ENCODE data around the gene SEMA5B.

SEMA5B gene

DNA sequence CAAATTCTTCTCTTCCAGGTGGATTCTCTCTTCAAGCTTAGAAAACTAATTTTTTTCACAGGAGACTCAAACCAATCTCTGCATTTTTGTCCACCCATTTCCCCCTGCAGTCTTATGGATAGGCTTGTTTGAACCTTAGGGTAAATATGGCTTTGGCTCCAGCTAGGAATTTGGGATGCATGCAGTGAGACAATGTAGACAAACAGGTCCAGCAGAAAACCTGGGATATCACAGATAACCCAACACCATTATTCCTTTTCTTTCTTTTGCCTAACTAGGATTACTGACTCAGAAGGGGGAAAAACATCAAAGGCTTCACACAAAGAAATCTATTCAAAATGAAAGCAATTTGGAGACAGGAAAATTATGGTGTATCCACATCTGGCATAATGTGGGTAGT is 11.2 kb upstream of the SEMA5B start:
- no peak for DNase-seq (ENCODE audit: extremely low spot score)
- CTCF ChIA-PET, result no interaction called here
- POLR2A ChIA-PET, result no interaction called here

DNA sequence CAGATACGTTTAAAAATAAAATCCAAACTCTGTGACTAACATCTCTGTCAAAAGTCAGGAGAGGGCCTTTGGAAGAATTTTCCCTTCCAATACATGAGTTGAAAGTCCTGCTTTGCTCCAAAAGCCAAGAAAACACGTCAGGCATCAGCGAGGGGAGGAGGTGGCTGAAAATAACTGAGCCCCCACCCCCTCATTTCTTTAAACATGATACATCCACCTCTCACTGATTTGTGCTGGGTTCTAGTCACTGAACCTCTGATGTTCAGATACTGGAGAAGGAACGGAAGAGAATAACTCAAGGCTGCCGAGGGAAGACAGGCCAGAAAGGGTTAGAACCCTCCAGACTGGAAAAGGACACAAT is 9.4 kb upstream of the SEMA5B start:
- ChIA-PET POLR2A (no interaction called here), CTCF (no interaction called here)
- no peak for DNase-seq (ENCODE audit: extremely low spot score)
- TF ChIP-seq, protein P1, sequence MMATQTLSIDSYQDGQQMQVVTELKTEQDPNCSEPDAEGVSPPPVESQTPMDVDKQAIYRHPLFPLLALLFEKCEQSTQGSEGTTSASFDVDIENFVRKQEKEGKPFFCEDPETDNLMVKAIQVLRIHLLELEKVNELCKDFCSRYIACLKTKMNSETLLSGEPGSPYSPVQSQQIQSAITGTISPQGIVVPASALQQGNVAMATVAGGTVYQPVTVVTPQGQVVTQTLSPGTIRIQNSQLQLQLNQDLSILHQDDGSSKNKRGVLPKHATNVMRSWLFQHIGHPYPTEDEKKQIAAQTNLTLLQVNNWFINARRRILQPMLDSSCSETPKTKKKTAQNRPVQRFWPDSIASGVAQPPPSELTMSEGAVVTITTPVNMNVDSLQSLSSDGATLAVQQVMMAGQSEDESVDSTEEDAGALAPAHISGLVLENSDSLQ (IDR thresholded peaks at IDR 0.05), result no peak
- no peak for TF ChIP-seq SUZ12 (IDR thresholded peaks at IDR 0.05)
- no peak for TF ChIP-seq ZNF384 (IDR thresholded peaks at IDR 0.05)
- TF ChIP-seq FOXA1 (IDR thresholded peaks at IDR 0.05), result no peak
- TF ChIP-seq LEF1 (IDR thresholded peaks at IDR 0.05; ENCODE audit: borderline replicate concordance), result no peak
- TF ChIP-seq CTBP1 (IDR thresholded peaks at IDR 0.05; ENCODE audit: borderline replicate concordance), result no peak
- no peak for TF ChIP-seq ELF4 (IDR thresholded peaks at IDR 0.05)
- no peak for TF ChIP-seq ARNT (IDR thresholded peaks at IDR 0.05)

More for the DNA sequence above, 11.2 kb upstream of the SEMA5B start:
- no peak for TF ChIP-seq NFRKB (IDR thresholded peaks at IDR 0.05)
- no peak for TF ChIP-seq ARNT (IDR thresholded peaks at IDR 0.05)
- TF ChIP-seq HDGF (IDR thresholded peaks at IDR 0.05; ENCODE audit: borderline replicate concordance), result no peak
- TF ChIP-seq L3MBTL2 (conservative IDR thresholded peaks at IDR 0.05), result no peak

DNA sequence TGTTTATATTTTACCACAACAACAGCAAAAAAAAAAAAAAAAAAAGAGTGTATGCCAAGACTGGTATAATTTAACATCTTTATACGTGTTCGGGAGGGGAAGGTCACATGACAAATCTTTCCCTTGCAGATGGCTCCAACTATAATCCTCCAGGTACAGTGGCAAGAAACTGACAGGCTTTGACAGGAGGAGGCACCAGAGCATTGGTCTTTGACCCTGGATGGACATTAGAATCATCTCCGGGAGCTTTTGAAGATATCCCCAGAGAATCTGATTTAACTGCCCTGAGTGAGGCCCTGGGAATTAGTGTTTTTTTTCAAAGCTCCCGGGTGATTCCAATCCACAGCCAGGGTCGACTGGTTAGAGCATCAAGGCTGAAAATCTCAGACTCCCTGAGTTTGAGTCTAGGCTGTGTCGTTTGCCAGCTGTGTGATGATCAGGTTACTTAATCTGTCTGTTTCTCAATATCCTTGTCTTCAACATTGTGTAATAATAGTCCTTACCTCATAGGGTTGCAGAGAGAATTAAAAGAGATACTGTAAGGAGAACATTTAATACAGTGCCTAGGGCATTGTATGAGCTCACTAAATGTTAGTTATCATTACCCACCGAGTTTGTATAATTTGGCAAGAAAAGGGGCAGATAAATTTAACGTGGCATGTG is 8.9 kb upstream of the SEMA5B start:
- ChIA-PET CTCF (no interaction called here), POLR2A (no interaction called here)
- no peak for TF ChIP-seq FOXK2 (IDR thresholded peaks at IDR 0.05)
- TF ChIP-seq CTBP1 (IDR thresholded peaks at IDR 0.05; ENCODE audit: borderline replicate concordance), result no peak
- TF ChIP-seq FOXA1 (IDR thresholded peaks at IDR 0.05), result no peak
- no peak for TF ChIP-seq TARDBP (IDR thresholded peaks at IDR 0.05)
- no peak for TF ChIP-seq ARNT (IDR thresholded peaks at IDR 0.05)
- no peak for TF ChIP-seq HDGF (IDR thresholded peaks at IDR 0.05; ENCODE audit: borderline replicate concordance)
- TF ChIP-seq, protein P1 (IDR thresholded peaks at IDR 0.05), result no peak
- TF ChIP-seq NFRKB (IDR thresholded peaks at IDR 0.05), result no peak
- TF ChIP-seq SUZ12 (IDR thresholded peaks at IDR 0.05), result no peak
- no peak for TF ChIP-seq SP1 (IDR thresholded peaks at IDR 0.05)
- no peak for TF ChIP-seq ZNF384 (IDR thresholded peaks at IDR 0.05)
- TF ChIP-seq L3MBTL2 (conservative IDR thresholded peaks at IDR 0.05), result no peak
- no peak for TF ChIP-seq BHLHE40 (IDR thresholded peaks at IDR 0.05; ENCODE audit: borderline replicate concordance)
- no peak for TF ChIP-seq FOXM1 (IDR thresholded peaks at IDR 0.05; ENCODE audit: borderline replicate concordance)
- no peak for TF ChIP-seq ELF4 (IDR thresholded peaks at IDR 0.05)
- no peak for TF ChIP-seq LEF1 (IDR thresholded peaks at IDR 0.05; ENCODE audit: borderline replicate concordance)
- DNase-seq (ENCODE audit: extremely low spot score), result no peak

DNA sequence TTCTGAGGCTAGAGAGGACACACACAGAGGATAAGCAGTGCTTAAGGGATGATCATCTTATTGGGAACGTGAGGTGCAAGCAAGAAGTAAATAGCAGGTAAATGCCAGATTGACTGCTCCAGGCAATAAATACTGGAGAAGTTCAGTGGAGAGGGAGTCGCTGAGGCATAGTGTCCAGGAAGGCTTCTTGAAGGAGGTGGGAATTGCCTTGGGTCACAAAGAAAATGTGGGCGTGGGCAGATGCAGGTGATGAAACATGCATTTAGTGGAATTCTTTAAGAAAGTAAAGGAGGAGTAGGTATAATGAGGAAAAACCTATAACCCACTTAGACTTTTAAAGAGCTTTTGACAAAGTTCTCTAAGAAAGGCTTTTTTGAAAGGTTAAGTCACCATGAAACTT is 7.4 kb upstream of the SEMA5B start:
- DNase-seq (ENCODE audit: extremely low spot score), result no peak
- POLR2A ChIA-PET, result no interaction called here
- TF ChIP-seq TARDBP (IDR thresholded peaks at IDR 0.05), result no peak
- no peak for TF ChIP-seq FOXM1 (IDR thresholded peaks at IDR 0.05; ENCODE audit: borderline replicate concordance)
- no peak for TF ChIP-seq FOXK2 (IDR thresholded peaks at IDR 0.05)
- TF ChIP-seq ZNF384 (IDR thresholded peaks at IDR 0.05), result no peak
- TF ChIP-seq CTBP1 (IDR thresholded peaks at IDR 0.05; ENCODE audit: borderline replicate concordance), result no peak
- TF ChIP-seq SP1 (IDR thresholded peaks at IDR 0.05), result no peak
- TF ChIP-seq ARNT (IDR thresholded peaks at IDR 0.05), result no peak
- no peak for TF ChIP-seq HDGF (IDR thresholded peaks at IDR 0.05; ENCODE audit: borderline replicate concordance)
- no peak for TF ChIP-seq FOXA1 (IDR thresholded peaks at IDR 0.05)
- TF ChIP-seq, protein P1 (IDR thresholded peaks at IDR 0.05), result no peak
- no peak for TF ChIP-seq ELF4 (IDR thresholded peaks at IDR 0.05)
- CTCF ChIA-PET, result interaction anchor here (0.6 kb wide), 1 partner anchor 191 kb away, joined by 3 read pairs; no protein-coding TSS in a partner anchor

DNA sequence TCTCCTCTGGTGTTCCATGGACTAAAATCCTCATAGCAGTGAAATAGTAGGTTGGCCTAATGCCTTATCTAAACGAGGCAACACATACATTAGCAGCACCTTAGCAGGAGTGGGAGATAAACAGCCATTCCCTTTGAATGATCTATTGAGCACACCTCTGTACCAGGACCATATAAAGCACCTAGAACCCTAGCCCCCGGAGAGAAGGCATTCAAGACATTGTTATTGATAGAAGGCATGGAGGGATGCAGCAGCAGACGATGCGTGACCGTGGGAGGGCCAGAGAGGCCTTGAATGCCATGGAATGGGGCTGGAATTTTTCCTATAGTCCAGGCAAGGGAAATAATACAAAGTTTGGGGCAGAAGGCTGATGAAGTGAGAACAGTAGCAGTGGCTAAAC is 6.6 kb upstream of the SEMA5B start:
- TF ChIP-seq SP1 (IDR thresholded peaks at IDR 0.05), result no peak
- no peak for TF ChIP-seq SUZ12 (IDR thresholded peaks at IDR 0.05)
- no peak for TF ChIP-seq ELF4 (IDR thresholded peaks at IDR 0.05)
- no peak for TF ChIP-seq TARDBP (IDR thresholded peaks at IDR 0.05)
- no peak for TF ChIP-seq CTBP1 (IDR thresholded peaks at IDR 0.05; ENCODE audit: borderline replicate concordance)
- no peak for TF ChIP-seq FOXK2 (IDR thresholded peaks at IDR 0.05)
- TF ChIP-seq FOXA1 (IDR thresholded peaks at IDR 0.05), result no peak
- TF ChIP-seq FOXM1 (IDR thresholded peaks at IDR 0.05; ENCODE audit: borderline replicate concordance), result no peak
- ChIA-PET CTCF (no interaction called here), POLR2A (no interaction called here)
- DNase-seq (ENCODE audit: extremely low spot score), result no peak

DNA sequence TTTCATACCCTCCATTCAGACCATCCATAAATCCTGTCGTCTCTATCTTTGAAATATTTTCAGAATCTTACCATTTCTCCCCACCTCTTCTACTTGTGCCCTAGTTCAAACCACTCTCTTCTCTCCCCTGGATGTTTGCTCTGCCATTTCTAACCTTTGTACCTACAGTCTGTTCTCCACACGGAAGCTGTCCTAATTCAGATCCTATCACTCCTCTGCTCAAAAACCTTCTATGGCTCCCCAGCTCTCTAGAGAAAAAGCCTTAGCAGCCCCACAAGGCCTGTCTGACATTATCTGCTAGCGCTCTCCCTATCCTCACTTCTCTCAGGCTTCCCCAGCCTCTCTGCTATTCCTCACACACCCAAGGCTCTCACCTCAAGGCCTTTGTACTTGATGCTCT is 4.5 kb upstream of the SEMA5B start:
- TF ChIP-seq NFRKB (IDR thresholded peaks at IDR 0.05) (no peak), ELF4 (IDR thresholded peaks at IDR 0.05) (no peak), BHLHE40 (IDR thresholded peaks at IDR 0.05; ENCODE audit: borderline replicate concordance) (no peak), FOXM1 (IDR thresholded peaks at IDR 0.05; ENCODE audit: borderline replicate concordance) (no peak), CTBP1 (IDR thresholded peaks at IDR 0.05; ENCODE audit: borderline replicate concordance) (no peak), LEF1 (IDR thresholded peaks at IDR 0.05; ENCODE audit: borderline replicate concordance) (no peak), FOXA1 (IDR thresholded peaks at IDR 0.05) (no peak), TARDBP (IDR thresholded peaks at IDR 0.05) (no peak), L3MBTL2 (conservative IDR thresholded peaks at IDR 0.05) (no peak), ARNT (IDR thresholded peaks at IDR 0.05) (no peak), HDGF (IDR thresholded peaks at IDR 0.05; ENCODE audit: borderline replicate concordance) (no peak), FOXK2 (IDR thresholded peaks at IDR 0.05) (no peak), ZNF384 (IDR thresholded peaks at IDR 0.05) (no peak)
- TF ChIP-seq, protein P1 (IDR thresholded peaks at IDR 0.05), result no peak
- DNase-seq (ENCODE audit: extremely low spot score), result no peak
- POLR2A ChIA-PET, result no interaction called here
- CTCF ChIA-PET, result interaction anchor here (5.5 kb wide), 1 partner anchor 90 kb away, joined by 29 read pairs; no protein-coding TSS in a partner anchor

Measured in HEK293T (cell line).